PC-9 (cell line): ENCODE measurements around the gene CALCR. TPM values are rescaled to one million over a fixed set of nuclear protein-coding genes. Genes with fewer than 3 reads are reported as not detected.

ENCODE experiments used
- BruUV-seq: library from RNA; stranded (reverse); fragments of 400-500 nt; replicated peaks from 2 replicates; lab custom pipeline; 2021; lab: Mats Ljungman, UMichigan
- CTCF ChIA-PET: fragments of 300-600 bp; sonication (Branson Sonifier 250); formaldehyde crosslinking; loops from one replicate; lab custom pipeline; 2022; ENCODE audit warnings: antibody characterized with exemption; lab: Charles Lee
- POLR2A ChIA-PET: fragments of 300-600 bp; sonication (Branson Sonifier 250); formaldehyde crosslinking; loops from one replicate; lab custom pipeline; 2022; ENCODE audit warnings: antibody characterized with exemption; ENCODE audit not compliant: unreplicated experiment; lab: Charles Lee
- DNase-seq, 2 experiments: peaks; one replicate each; pipeline versions ENCODE4 v3.0.0 to v3.0.0-alpha.2; 2015 to 2022; ENCODE audit warnings: mixed read lengths in 1 of 2
- H2AFZ ChIP-seq: fragments of 200-600 bp; sonication (generic); 2 replicates; pipeline ENCODE4 v1.8.1; 2017; ENCODE audit warnings: antibody characterized with exemption
- H3F3A ChIP-seq: fragments of 200-600 bp; sonication (generic); 2 replicates; pipeline ENCODE4 v1.8.1; 2017; ENCODE audit warnings: antibody characterized with exemption, mild to moderate bottlenecking, low read depth; ENCODE audit not compliant: insufficient read depth
- H3K27ac ChIP-seq: fragments of 200-600 bp; sonication (generic); 2 replicates; pipeline ENCODE4 v1.6.1; 2016; ENCODE audit warnings: mixed run types
- H3K27me3 ChIP-seq: fragments of 200-600 bp; sonication (generic); 2 replicates; pipeline ENCODE4 v1.6.1; 2016; ENCODE audit warnings: low read depth, mixed run types; ENCODE audit not compliant: insufficient read depth
- H3K36me3 ChIP-seq: fragments of 200-600 bp; sonication (generic); 2 replicates; pipeline ENCODE4 v1.6.1; 2016; ENCODE audit warnings: low read depth, mixed run types
- H3K4me1 ChIP-seq: fragments of 200-600 bp; sonication (generic); replicated peaks from 2 replicates; pipeline ENCODE4 v1.6.1; 2016; ENCODE audit warnings: mixed run types; ENCODE audit not compliant: insufficient read depth
- H3K4me2 ChIP-seq: fragments of 200-600 bp; sonication (generic); 2 replicates; pipeline ENCODE4 v1.6.1; 2017; ENCODE audit warnings: mixed run types
- H3K4me3 ChIP-seq: fragments of 200-600 bp; sonication (generic); 2 replicates; pipeline ENCODE4 v1.6.1; 2016; ENCODE audit warnings: mixed run types
- H3K79me2 ChIP-seq: fragments of 200-600 bp; sonication (generic); 2 replicates; pipeline ENCODE4 v1.6.1; 2017; ENCODE audit warnings: low read depth, mixed run types
- H3K9me2 ChIP-seq: fragments of 200-600 bp; sonication (generic); 2 replicates; pipeline ENCODE4 v1.8.1; 2017; ENCODE audit warnings: mild to moderate bottlenecking; ENCODE audit not compliant: insufficient read depth
- H3K9me3 ChIP-seq: fragments of 200-600 bp; sonication (generic); 2 replicates; pipeline ENCODE4 v1.8.1; 2016; ENCODE audit warnings: low read depth; ENCODE audit not compliant: insufficient read depth
- H4K20me1 ChIP-seq: fragments of 200-600 bp; sonication (generic); 2 replicates; pipeline ENCODE4 v1.8.1; 2017; ENCODE audit not compliant: insufficient read depth
- EZH2 ChIP-seq: fragments of 200-600 bp; sonication (generic); IDR thresholded peaks from 2 replicates; pipeline ENCODE4 v1.8.0; 2017; ENCODE audit warnings: antibody characterized with exemption, low read depth
- intact Hi-C: fragments of 100-400 bp; cut with micrococcal nuclease; formaldehyde crosslinking; loops from one replicate; pipeline ENCODE4 v1.10.0; 2022; ENCODE audit not compliant: unreplicated experiment
- total RNA-seq: library from RNA; stranded (reverse); gene quantifications from 2 replicates; pipeline ENCODE4 v1.2.3, GENCODE V29; 2021
- TF ChIP-seq, protein P1 (sequence below): fragments of 200-600 bp; sonication (generic); conservative IDR thresholded peaks from 2 replicates; pipeline ENCODE4 v1.6.1; 2017; ENCODE audit warnings: mixed run types, antibody characterized with exemption, mild to moderate bottlenecking, moderate library complexity

Gene CALCR
- total RNA-seq, 1 experiment from 2014 or later: not detected

DNA sequence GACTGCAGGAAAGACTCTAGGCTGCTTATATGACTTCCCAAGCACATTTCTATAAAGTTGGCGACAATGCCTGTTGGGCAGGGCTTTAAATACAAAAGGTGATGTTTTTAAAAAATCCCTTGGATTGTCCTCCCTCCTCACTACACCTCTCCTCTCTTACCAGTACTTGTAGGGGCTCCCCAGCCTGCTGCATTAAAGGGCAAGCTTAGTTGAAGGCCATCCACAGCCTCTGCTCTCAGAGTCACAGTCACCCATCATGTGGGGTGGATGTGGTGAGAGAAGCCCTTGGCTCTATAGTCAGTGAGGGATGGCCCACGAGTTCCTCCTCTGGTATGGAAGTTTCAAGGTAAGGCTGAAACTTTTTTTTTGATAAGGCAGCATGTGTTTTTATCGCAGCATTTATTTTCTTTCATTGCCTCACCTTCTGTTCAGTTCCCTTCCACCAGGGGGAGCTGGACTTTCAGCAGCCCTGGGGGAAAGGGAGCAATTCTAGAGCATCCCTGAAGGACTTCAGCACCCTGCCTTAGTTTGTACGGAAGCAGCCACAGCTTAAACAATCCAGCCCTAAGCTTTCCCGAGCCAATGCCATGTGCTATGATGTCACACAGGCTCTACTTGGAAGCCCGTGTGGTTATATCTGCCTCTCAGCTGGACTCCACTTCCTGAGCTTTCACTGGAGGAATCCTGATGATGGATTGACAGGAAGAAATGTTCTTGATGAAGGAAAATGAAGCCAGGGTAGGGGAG, 131.9 kb downstream of the CALCR start:
- no peak overlapping the region for H3K4me3 ChIP-seq
- no peaks in the 10 kb centered on the region for H3K4me1 ChIP-seq
- H3K27ac ChIP-seq: no peak overlapping the region
- CTCF ChIA-PET: interaction anchor here (0.7 to 1.4 kb wide), 2 partner anchors 14 to 109 kb away, joined by 3 to 6 read pairs; no protein-coding TSS in a partner anchor
- no peaks in the 10 kb centered on the region for H3K9me3 ChIP-seq
- H3K9me2 ChIP-seq: no peaks in the 10 kb centered on the region
- H3K79me2 ChIP-seq: no peaks in the 10 kb centered on the region
- no peaks in the 10 kb centered on the region for H3K27me3 ChIP-seq
- no peaks in the 10 kb centered on the region for H4K20me1 ChIP-seq
- TF ChIP-seq EZH2: no peak
- TF ChIP-seq, protein P1, sequence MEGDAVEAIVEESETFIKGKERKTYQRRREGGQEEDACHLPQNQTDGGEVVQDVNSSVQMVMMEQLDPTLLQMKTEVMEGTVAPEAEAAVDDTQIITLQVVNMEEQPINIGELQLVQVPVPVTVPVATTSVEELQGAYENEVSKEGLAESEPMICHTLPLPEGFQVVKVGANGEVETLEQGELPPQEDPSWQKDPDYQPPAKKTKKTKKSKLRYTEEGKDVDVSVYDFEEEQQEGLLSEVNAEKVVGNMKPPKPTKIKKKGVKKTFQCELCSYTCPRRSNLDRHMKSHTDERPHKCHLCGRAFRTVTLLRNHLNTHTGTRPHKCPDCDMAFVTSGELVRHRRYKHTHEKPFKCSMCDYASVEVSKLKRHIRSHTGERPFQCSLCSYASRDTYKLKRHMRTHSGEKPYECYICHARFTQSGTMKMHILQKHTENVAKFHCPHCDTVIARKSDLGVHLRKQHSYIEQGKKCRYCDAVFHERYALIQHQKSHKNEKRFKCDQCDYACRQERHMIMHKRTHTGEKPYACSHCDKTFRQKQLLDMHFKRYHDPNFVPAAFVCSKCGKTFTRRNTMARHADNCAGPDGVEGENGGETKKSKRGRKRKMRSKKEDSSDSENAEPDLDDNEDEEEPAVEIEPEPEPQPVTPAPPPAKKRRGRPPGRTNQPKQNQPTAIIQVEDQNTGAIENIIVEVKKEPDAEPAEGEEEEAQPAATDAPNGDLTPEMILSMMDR: peak; percentile 82
- no peaks in the 10 kb centered on the region for H3F3A ChIP-seq
- H3K4me2 ChIP-seq: no peak overlapping the region
- intact Hi-C loops: loop anchor here (2.0 kb wide), 1 partner anchor 108 kb away; no protein-coding TSS in a partner anchor
- POLR2A ChIA-PET: no interaction called here
- no TSS peak for BruUV-seq
- no peaks in the 10 kb centered on the region for H3K36me3 ChIP-seq
- DNase-seq: peak in 1 of 2 experiments; percentile 39
- no peak overlapping the region for H2AFZ ChIP-seq

DNA sequence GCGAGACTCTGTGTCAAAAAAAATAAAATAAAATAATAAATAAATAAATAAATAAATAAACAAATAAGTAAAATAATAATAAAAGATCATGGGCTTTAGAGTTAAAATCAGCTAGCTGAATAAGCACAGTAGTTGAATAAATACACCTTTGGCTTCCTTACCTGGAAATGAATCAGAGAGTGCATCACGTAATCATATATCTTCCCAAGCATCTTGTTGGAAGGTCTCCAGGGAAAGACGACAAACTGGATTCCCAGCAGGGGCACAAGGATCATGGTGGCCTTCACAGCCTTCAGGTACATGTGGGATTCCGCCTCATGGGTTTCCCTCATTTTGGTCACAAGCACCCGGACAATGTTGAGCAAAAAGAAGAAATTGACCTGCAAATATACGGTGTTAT, 138.7 kb downstream of the CALCR start:
- ChIA-PET POLR2A (no interaction called here), CTCF (no interaction called here)
- TF ChIP-seq, protein P1: no peak
- TF ChIP-seq EZH2: no peak

DNA sequence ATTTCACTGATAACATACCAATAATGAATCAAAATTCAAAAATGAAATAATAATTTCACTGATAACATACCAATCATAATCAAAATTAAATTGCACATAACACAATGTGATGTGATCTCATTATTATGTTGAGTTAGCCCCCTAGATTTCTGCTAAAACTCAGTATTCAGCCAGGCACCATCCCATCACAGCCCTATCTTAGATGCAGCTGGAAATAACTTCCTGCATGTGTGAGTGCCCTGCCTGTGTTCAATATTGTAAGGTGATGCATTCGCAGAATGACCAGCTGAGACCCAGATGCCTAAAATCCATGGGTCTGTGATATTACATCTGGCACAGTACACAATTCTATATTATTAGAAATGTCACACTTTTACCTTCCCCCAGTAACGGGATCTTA, 142.4 kb downstream of the CALCR start:
- Histone ChIP-seq H4K20me1 (no peaks in the 10 kb centered on the region), H3K27ac (no peak overlapping the region), H3K4me1 (no peaks in the 10 kb centered on the region), H3K79me2 (no peaks in the 10 kb centered on the region), H3K4me3 (no peak overlapping the region), H3K9me3 (no peaks in the 10 kb centered on the region), H3K27me3 (no peaks in the 10 kb centered on the region), H3K36me3 (no peaks in the 10 kb centered on the region), H3K4me2 (no peak overlapping the region), H2AFZ (no peak overlapping the region), H3K9me2 (no peaks in the 10 kb centered on the region), H3F3A (no peaks in the 10 kb centered on the region)
- DNase-seq: no peak
- intact Hi-C loops: no loop called here
- no TSS peak for BruUV-seq
- POLR2A ChIA-PET: no interaction called here
- CTCF ChIA-PET: no interaction called here
- TF ChIP-seq, protein P1: no peak
- no peak for TF ChIP-seq EZH2

More for the DNA sequence above, 138.7 kb downstream of the CALCR start:
- no peaks in the 10 kb centered on the region for H3K9me3 ChIP-seq
- no peak for DNase-seq
- H3K4me3 ChIP-seq: no peak overlapping the region
- no peak overlapping the region for H2AFZ ChIP-seq
- H4K20me1 ChIP-seq: no peaks in the 10 kb centered on the region
- no peaks in the 10 kb centered on the region for H3K9me2 ChIP-seq
- H3F3A ChIP-seq: no peaks in the 10 kb centered on the region
- no peak overlapping the region for H3K27ac ChIP-seq
- no peaks in the 10 kb centered on the region for H3K79me2 ChIP-seq
- no peaks in the 10 kb centered on the region for H3K4me1 ChIP-seq
- H3K27me3 ChIP-seq: no peaks in the 10 kb centered on the region
- no peaks in the 10 kb centered on the region for H3K36me3 ChIP-seq
- intact Hi-C loops: no loop called here
- H3K4me2 ChIP-seq: no peak overlapping the region
- BruUV-seq: no TSS peak
